ENCODE measurements around the gene ACOT7.

ACOT7 gene

GRCh38 chr1:6249739-6250689 lies 143.6 kb downstream of the ACOT7 start:
- DNase-seq (ENCODE audit: low spot score): no peak

- no peak for DNase-seq (ENCODE audit: low spot score)
These were observed 144.4 kb downstream of the ACOT7 start for GRCh38 chr1:6248932-6249738.

- DNase-seq (ENCODE audit: low spot score): no peak
These were observed 145.3 kb downstream of the ACOT7 start for GRCh38 chr1:6248161-6248776.

- DNase-seq (ENCODE audit: low spot score): no peak
These were observed 145.9 kb downstream of the ACOT7 start for GRCh38 chr1:6247651-6248050.

GRCh38 chr1:6246497-6247467 lies 146.8 kb downstream of the ACOT7 start:
- peak; percentile 96 for DNase-seq (ENCODE audit: low spot score)

GRCh38 chr1:6245869-6246496 lies 147.6 kb downstream of the ACOT7 start:
- DNase-seq (ENCODE audit: low spot score): peak; percentile 62

GRCh38 chr1:6245086-6245868 lies 148.3 kb downstream of the ACOT7 start:
- peak; percentile 87 for DNase-seq (ENCODE audit: low spot score)

- DNase-seq (ENCODE audit: low spot score): no peak
These were observed 149.0 kb downstream of the ACOT7 start for GRCh38 chr1:6244401-6245049.

- DNase-seq (ENCODE audit: low spot score): no peak
These were observed 149.6 kb downstream of the ACOT7 start, which contains the start of gene HES3 for GRCh38 chr1:6243993-6244392. Gene HES3 (plus strand): TSS chr1:6244179. CDS start chr1:6244366, 187 bp downstream.

GRCh38 chr1:6243053-6243834 lies 150.3 kb downstream of the ACOT7 start:
- DNase-seq (ENCODE audit: low spot score): no peak

- DNase-seq (ENCODE audit: low spot score): no peak
These were observed 151.5 kb downstream of the ACOT7 start for GRCh38 chr1:6241887-6242740.

- no peak for DNase-seq (ENCODE audit: low spot score)
These were observed 152.3 kb downstream of the ACOT7 start for GRCh38 chr1:6241107-6241886.

GRCh38 chr1:6239950-6240768 lies 153.4 kb downstream of the ACOT7 start:
- DNase-seq (ENCODE audit: low spot score): peak; percentile 54

GRCh38 chr1:6239213-6239752 lies 154.3 kb downstream of the ACOT7 start:
- DNase-seq (ENCODE audit: low spot score): no peak

GRCh38 chr1:6237093-6237492 lies 156.5 kb downstream of the ACOT7 start:
- no peak for DNase-seq (ENCODE audit: low spot score)

- no peak for DNase-seq (ENCODE audit: low spot score)
These were observed 158.3 kb downstream of the ACOT7 start for GRCh38 chr1:6235296-6235677.
